ENCODE results near the gene PARD6G.
A peak's percentile ranks its signal among the peaks of the same experiment; 100 is the strongest.
"Not testable (repeated sequence)": the region's sequence is repeated elsewhere in the genome, so short reads cannot be mapped to it uniquely, and the experiment has no call there.

Gene PARD6G

GRCh38 chr18:80164727-80165355, 82.5 kb downstream of the PARD6G start:
- H3K27me3 ChIP-seq (ENCODE audit: insufficient read depth, low read length); H3K4me3 ChIP-seq (ENCODE audit: low read length); H3K4me1 ChIP-seq (ENCODE audit: insufficient read depth, low read length); H3K9me3 ChIP-seq (ENCODE audit: low read length); H2AFZ ChIP-seq (ENCODE audit: low read depth, low read length): not testable (repeated sequence)
- H3K36me3 ChIP-seq (ENCODE audit: insufficient read depth, low read length): peaks cover 23% of the 10 kb centered on the region

GRCh38 chr18:80163183-80163582, 84.1 kb downstream of the PARD6G start:
- Histone ChIP-seq H3K36me3 (ENCODE audit: insufficient read depth, low read length) (peaks cover 26% of the 10 kb centered on the region), H3K27me3 (ENCODE audit: insufficient read depth, low read length) (no peaks in the 10 kb centered on the region), H2AFZ (ENCODE audit: low read depth, low read length) (no peak overlapping the region), H3K4me1 (ENCODE audit: insufficient read depth, low read length) (no peaks in the 10 kb centered on the region), H3K4me3 (ENCODE audit: low read length) (no peak overlapping the region), H3K9me3 (ENCODE audit: low read length) (peaks cover 6% of the 10 kb centered on the region)

GRCh38 chr18:80161781-80162417, 85.4 kb downstream of the PARD6G start:
- Histone ChIP-seq H3K36me3 (ENCODE audit: insufficient read depth, low read length) (peaks cover 26% of the 10 kb centered on the region), H3K9me3 (ENCODE audit: low read length) (peaks cover 6% of the 10 kb centered on the region), H3K27me3 (ENCODE audit: insufficient read depth, low read length) (no peaks in the 10 kb centered on the region), H2AFZ (ENCODE audit: low read depth, low read length) (no peak overlapping the region), H3K4me1 (ENCODE audit: insufficient read depth, low read length) (no peaks in the 10 kb centered on the region), H3K4me3 (ENCODE audit: low read length) (no peak overlapping the region)

- Histone ChIP-seq H3K36me3 (ENCODE audit: insufficient read depth, low read length) (peaks cover 29% of the 10 kb centered on the region), H3K9me3 (ENCODE audit: low read length) (peaks cover 6% of the 10 kb centered on the region), H3K4me1 (ENCODE audit: insufficient read depth, low read length) (no peaks in the 10 kb centered on the region), H2AFZ (ENCODE audit: low read depth, low read length) (no peak overlapping the region), H3K27me3 (ENCODE audit: insufficient read depth, low read length) (no peaks in the 10 kb centered on the region), H3K4me3 (ENCODE audit: low read length) (no peak overlapping the region)
Observed at GRCh38 chr18:80159713-80160636, 87.3 kb downstream of the PARD6G start.

- peaks cover 21% of the 10 kb centered on the region for H3K36me3 ChIP-seq (ENCODE audit: insufficient read depth, low read length)
- H3K4me1 ChIP-seq (ENCODE audit: insufficient read depth, low read length): no peaks in the 10 kb centered on the region
- H2AFZ ChIP-seq (ENCODE audit: low read depth, low read length): no peak overlapping the region
- H3K4me3 ChIP-seq (ENCODE audit: low read length): no peak overlapping the region
- no peaks in the 10 kb centered on the region for H3K27me3 ChIP-seq (ENCODE audit: insufficient read depth, low read length)
- H3K9me3 ChIP-seq (ENCODE audit: low read length): peaks cover 3% of the 10 kb centered on the region
Observed at GRCh38 chr18:80158365-80158764, 88.9 kb downstream of the PARD6G start.

GRCh38 chr18:80157708-80158343, 89.5 kb downstream of the PARD6G start:
- Histone ChIP-seq H3K4me1 (ENCODE audit: insufficient read depth, low read length) (no peaks in the 10 kb centered on the region), H3K36me3 (ENCODE audit: insufficient read depth, low read length) (peaks cover 17% of the 10 kb centered on the region), H2AFZ (ENCODE audit: low read depth, low read length) (no peak overlapping the region), H3K4me3 (ENCODE audit: low read length) (no peak overlapping the region), H3K9me3 (ENCODE audit: low read length) (peaks cover 3% of the 10 kb centered on the region), H3K27me3 (ENCODE audit: insufficient read depth, low read length) (no peaks in the 10 kb centered on the region)

- Histone ChIP-seq H3K27me3 (ENCODE audit: insufficient read depth, low read length) (no peaks in the 10 kb centered on the region), H3K4me1 (ENCODE audit: insufficient read depth, low read length) (no peaks in the 10 kb centered on the region), H3K4me3 (ENCODE audit: low read length) (no peak overlapping the region), H3K36me3 (ENCODE audit: insufficient read depth, low read length) (peaks cover 11% of the 10 kb centered on the region), H3K9me3 (ENCODE audit: low read length) (no peaks in the 10 kb centered on the region), H2AFZ (ENCODE audit: low read depth, low read length) (no peak overlapping the region)
Observed at GRCh38 chr18:80154293-80154692, 93.0 kb downstream of the PARD6G start.

GRCh38 chr18:80149667-80150066, 97.6 kb downstream of the PARD6G start:
- no peaks in the 10 kb centered on the region for H3K4me1 ChIP-seq (ENCODE audit: insufficient read depth, low read length)
- H3K27me3 ChIP-seq (ENCODE audit: insufficient read depth, low read length): no peaks in the 10 kb centered on the region
- H3K9me3 ChIP-seq (ENCODE audit: low read length): no peaks in the 10 kb centered on the region
- peaks cover 24% of the 10 kb centered on the region for H3K36me3 ChIP-seq (ENCODE audit: insufficient read depth, low read length)
- H2AFZ ChIP-seq (ENCODE audit: low read depth, low read length): no peak overlapping the region
- no peak overlapping the region for H3K4me3 ChIP-seq (ENCODE audit: low read length)

GRCh38 chr18:80148326-80149199, 98.8 kb downstream of the PARD6G start:
- H3K4me3 ChIP-seq (ENCODE audit: low read length): no peak overlapping the region
- no peak overlapping the region for H2AFZ ChIP-seq (ENCODE audit: low read depth, low read length)
- peaks cover 30% of the 10 kb centered on the region for H3K36me3 ChIP-seq (ENCODE audit: insufficient read depth, low read length)
- no peaks in the 10 kb centered on the region for H3K27me3 ChIP-seq (ENCODE audit: insufficient read depth, low read length)
- H3K9me3 ChIP-seq (ENCODE audit: low read length): no peaks in the 10 kb centered on the region
- H3K4me1 ChIP-seq (ENCODE audit: insufficient read depth, low read length): no peaks in the 10 kb centered on the region

GRCh38 chr18:80147418-80148325, 99.6 kb downstream of the PARD6G start:
- H3K36me3 ChIP-seq (ENCODE audit: insufficient read depth, low read length): peaks cover 30% of the 10 kb centered on the region
- no peaks in the 10 kb centered on the region for H3K27me3 ChIP-seq (ENCODE audit: insufficient read depth, low read length)
- H3K4me3 ChIP-seq (ENCODE audit: low read length): peak overlapping the region; percentile 30
- H3K4me1 ChIP-seq (ENCODE audit: insufficient read depth, low read length): no peaks in the 10 kb centered on the region
- H3K9me3 ChIP-seq (ENCODE audit: low read length): no peaks in the 10 kb centered on the region
- H2AFZ ChIP-seq (ENCODE audit: low read depth, low read length): no peak overlapping the region

GRCh38 chr18:80147037-80147417, 100.3 kb downstream of the PARD6G start:
- H3K4me1 ChIP-seq (ENCODE audit: insufficient read depth, low read length): no peaks in the 10 kb centered on the region
- H2AFZ ChIP-seq (ENCODE audit: low read depth, low read length): no peak overlapping the region
- no peaks in the 10 kb centered on the region for H3K27me3 ChIP-seq (ENCODE audit: insufficient read depth, low read length)
- no peaks in the 10 kb centered on the region for H3K9me3 ChIP-seq (ENCODE audit: low read length)
- peaks cover 30% of the 10 kb centered on the region for H3K36me3 ChIP-seq (ENCODE audit: insufficient read depth, low read length)
- H3K4me3 ChIP-seq (ENCODE audit: low read length): peak overlapping the region; percentile 30

Measured in neuron (in vitro differentiated cells).